ENCODE data around the gene RTL9. TPM values are rescaled to one million over a fixed set of nuclear protein-coding genes. Genes with fewer than 3 reads are reported as not detected.
"Not testable (repeated sequence)": the region's sequence is repeated elsewhere in the genome, so short reads cannot be mapped to it uniquely, and the experiment has no call there.

The RTL9 gene
- total and polyA plus RNA-seq, 3 experiments from 2014 or later: not detected

- H3K9me3 ChIP-seq (ENCODE audit: low read length): no peaks in the 10 kb centered on the region
- Mint-ChIP-seq H3K36me3 (no peaks in the 10 kb centered on the region), H3K9me3 (peaks cover 0 to 1% (median 0%) of the 10 kb centered on the region in 5 donors), H3K27me3 (peaks cover 4 to 5% of the 10 kb centered on the region in 2 donors), H3K27ac (no peak overlapping the region), H3K4me1 (no peaks in the 10 kb centered on the region), H3K4me3 (no peak overlapping the region)
- no peaks in the 10 kb centered on the region for H3K36me3 ChIP-seq (ENCODE audit: insufficient read depth, low read length)
- no peaks in the 10 kb centered on the region for H3K27me3 ChIP-seq (ENCODE audit: insufficient read depth, low read length, poor library complexity, severe bottlenecking)
- no peaks in the 10 kb centered on the region for H3K4me1 ChIP-seq (ENCODE audit: insufficient read depth, low read length)
- no peak for DNase-seq
- H3K4me3 ChIP-seq (ENCODE audit: low read length): no peak overlapping the region
- ChIA-PET CTCF (interaction anchor here (1.5 to 15.4 kb wide), 3 partner anchors 9 to 256 kb away, joined by 3 to 211 read pairs (median 5); no protein-coding TSS in a partner anchor), POLR2A (no interaction called here)
- no peak overlapping the region for H3K27ac ChIP-seq (ENCODE audit: low read depth, low read length)
Observed at GRCh38 chrX:110402850-110403221, 44.2 kb downstream of the RTL9 start.

GRCh38 chrX:110403441-110404238 lies 45.0 kb downstream of the RTL9 start:
- peaks cover 4 to 6% of the 10 kb centered on the region in 2 donors for H3K27me3 Mint-ChIP-seq
- no peak overlapping the region for H3K27ac ChIP-seq (ENCODE audit: low read depth, low read length)
- H3K4me1 ChIP-seq (ENCODE audit: insufficient read depth, low read length): no peaks in the 10 kb centered on the region
- H3K9me3 Mint-ChIP-seq: peaks cover 0 to 1% (median 0%) of the 10 kb centered on the region in 5 donors
- no peaks in the 10 kb centered on the region for H3K36me3 ChIP-seq (ENCODE audit: insufficient read depth, low read length)
- H3K27ac Mint-ChIP-seq: no peak overlapping the region
- H3K36me3 Mint-ChIP-seq: no peaks in the 10 kb centered on the region
- no peaks in the 10 kb centered on the region for H3K27me3 ChIP-seq (ENCODE audit: insufficient read depth, low read length, poor library complexity, severe bottlenecking)
- ChIA-PET CTCF (interaction anchor here (1.2 to 15.4 kb wide), 4 partner anchors 8 to 257 kb away, joined by 3 to 211 read pairs (median 5); no protein-coding TSS in a partner anchor), POLR2A (no interaction called here)
- no peaks in the 10 kb centered on the region for H3K9me3 ChIP-seq (ENCODE audit: low read length)
- DNase-seq: no peak
- H3K4me3 Mint-ChIP-seq: no peak overlapping the region
- H3K4me1 Mint-ChIP-seq: no peaks in the 10 kb centered on the region
- H3K4me3 ChIP-seq (ENCODE audit: low read length): no peak overlapping the region

- H3K4me1 ChIP-seq (ENCODE audit: insufficient read depth, low read length): no peaks in the 10 kb centered on the region
- CTCF ChIA-PET: interaction anchor here (1.2 to 15.4 kb wide), 2 partner anchors 236 to 247 kb away, joined by 5 to 211 read pairs; no protein-coding TSS in a partner anchor
- no peak overlapping the region for H3K27ac ChIP-seq (ENCODE audit: low read depth, low read length)
- Mint-ChIP-seq H3K9me3 (peaks cover 0 to 1% (median 0%) of the 10 kb centered on the region in 5 donors), H3K4me3 (no peak overlapping the region), H3K36me3 (no peaks in the 10 kb centered on the region), H3K4me1 (no peaks in the 10 kb centered on the region), H3K27ac (no peak overlapping the region), H3K27me3 (peaks cover 4 to 6% of the 10 kb centered on the region in 2 donors)
- no peak for DNase-seq
- H3K9me3 ChIP-seq (ENCODE audit: low read length): no peaks in the 10 kb centered on the region
- no peaks in the 10 kb centered on the region for H3K36me3 ChIP-seq (ENCODE audit: insufficient read depth, low read length)
- H3K4me3 ChIP-seq (ENCODE audit: low read length): no peak overlapping the region
- H3K27me3 ChIP-seq (ENCODE audit: insufficient read depth, low read length, poor library complexity, severe bottlenecking): no peaks in the 10 kb centered on the region
- POLR2A ChIA-PET: no interaction called here
Observed at GRCh38 chrX:110404376-110404775, 45.7 kb downstream of the RTL9 start.

GRCh38 chrX:110406250-110406649 lies 47.6 kb downstream of the RTL9 start:
- CTCF ChIA-PET: interaction anchor here (1.1 to 15.4 kb wide), 3 partner anchors 234 to 260 kb away, joined by 3 to 211 read pairs (median 4); no protein-coding TSS in a partner anchor
- H3K4me3 ChIP-seq (ENCODE audit: low read length); H3K4me1 Mint-ChIP-seq; DNase-seq; POLR2A ChIA-PET; H3K27me3 ChIP-seq (ENCODE audit: insufficient read depth, low read length, poor library complexity, severe bottlenecking); H3K36me3 Mint-ChIP-seq; H3K4me3 Mint-ChIP-seq; H3K27ac ChIP-seq (ENCODE audit: low read depth, low read length); H3K9me3 Mint-ChIP-seq; H3K36me3 ChIP-seq (ENCODE audit: insufficient read depth, low read length); H3K27ac Mint-ChIP-seq; H3K9me3 ChIP-seq (ENCODE audit: low read length); H3K4me1 ChIP-seq (ENCODE audit: insufficient read depth, low read length): not testable (repeated sequence)
- peaks cover 8 to 10% of the 10 kb centered on the region in 2 donors for H3K27me3 Mint-ChIP-seq

GRCh38 chrX:110406822-110407221 lies 48.2 kb downstream of the RTL9 start:
- no peaks in the 10 kb centered on the region for H3K9me3 ChIP-seq (ENCODE audit: low read length)
- ChIA-PET CTCF (interaction anchor here (1.1 to 15.4 kb wide), 2 partner anchors 242 to 249 kb away, joined by 5 to 211 read pairs; no protein-coding TSS in a partner anchor), POLR2A (no interaction called here)
- H3K4me3 Mint-ChIP-seq: no peak overlapping the region
- no peaks in the 10 kb centered on the region for H3K27me3 ChIP-seq (ENCODE audit: insufficient read depth, low read length, poor library complexity, severe bottlenecking)
- H3K4me3 ChIP-seq (ENCODE audit: low read length): no peak overlapping the region
- H3K27me3 Mint-ChIP-seq: peaks cover 6 to 11% of the 10 kb centered on the region in 2 donors
- DNase-seq: no peak
- H3K27ac Mint-ChIP-seq: no peak overlapping the region
- no peaks in the 10 kb centered on the region for H3K4me1 ChIP-seq (ENCODE audit: insufficient read depth, low read length)
- H3K9me3 Mint-ChIP-seq: peaks cover 0 to 1% (median 0%) of the 10 kb centered on the region in 5 donors
- H3K4me1 Mint-ChIP-seq: no peaks in the 10 kb centered on the region
- H3K36me3 Mint-ChIP-seq: no peaks in the 10 kb centered on the region
- no peak overlapping the region for H3K27ac ChIP-seq (ENCODE audit: low read depth, low read length)
- no peaks in the 10 kb centered on the region for H3K36me3 ChIP-seq (ENCODE audit: insufficient read depth, low read length)

- no peak overlapping the region for H3K4me3 Mint-ChIP-seq
- Histone ChIP-seq H3K9me3 (ENCODE audit: low read length) (no peaks in the 10 kb centered on the region), H3K27me3 (ENCODE audit: insufficient read depth, low read length, poor library complexity, severe bottlenecking) (no peaks in the 10 kb centered on the region), H3K27ac (ENCODE audit: low read depth, low read length) (no peak overlapping the region), H3K4me1 (ENCODE audit: insufficient read depth, low read length) (no peaks in the 10 kb centered on the region), H3K36me3 (ENCODE audit: insufficient read depth, low read length) (no peaks in the 10 kb centered on the region), H3K4me3 (ENCODE audit: low read length) (no peak overlapping the region)
- POLR2A ChIA-PET: no interaction called here
- no peaks in the 10 kb centered on the region for H3K36me3 Mint-ChIP-seq
- peaks cover 1 to 2% (median 2%) of the 10 kb centered on the region in 3 donors for H3K4me1 Mint-ChIP-seq
- CTCF ChIA-PET: interaction anchor here (0.6 to 15.4 kb wide), 12 partner anchors 10 to 405 kb away, joined by 3 to 211 read pairs (median 4); partner anchors contain the start of gene TMEM164
- H3K27me3 Mint-ChIP-seq: peaks cover 5 to 10% of the 10 kb centered on the region in 2 donors
- no peak overlapping the region for H3K27ac Mint-ChIP-seq
- peak; percentile 6 to 50 (median 38) for DNase-seq
- H3K9me3 Mint-ChIP-seq: no peaks in the 10 kb centered on the region
Observed at GRCh38 chrX:110407910-110408545, 49.4 kb downstream of the RTL9 start.

Other genes with a start within 250 kb of the RTL9 start
- gene AMMECR1, start 40.8 kb upstream of the RTL9 start, total RNA-seq: 10 to 100 TPM; 16.3 to 16.6 TPM
- gene AMMECR1, start 40.8 kb upstream of the RTL9 start, polyA plus RNA-seq: 8.0 TPM